Cerebellar nuclear complex (tissue), 1 donor: ENCODE measurements around the gene SLC16A1.
A peak's percentile ranks its signal among the peaks of the same experiment; 100 is the strongest.
"Not testable (repeated sequence)": the region's sequence is repeated elsewhere in the genome, so short reads cannot be mapped to it uniquely, and the experiment has no call there.

Source experiments
- DNase-seq, 2 experiments: peaks; one replicate each; lab custom pipeline; 2025; lab: John Stamatoyannopoulos, UW

The SLC16A1 gene

DNA sequence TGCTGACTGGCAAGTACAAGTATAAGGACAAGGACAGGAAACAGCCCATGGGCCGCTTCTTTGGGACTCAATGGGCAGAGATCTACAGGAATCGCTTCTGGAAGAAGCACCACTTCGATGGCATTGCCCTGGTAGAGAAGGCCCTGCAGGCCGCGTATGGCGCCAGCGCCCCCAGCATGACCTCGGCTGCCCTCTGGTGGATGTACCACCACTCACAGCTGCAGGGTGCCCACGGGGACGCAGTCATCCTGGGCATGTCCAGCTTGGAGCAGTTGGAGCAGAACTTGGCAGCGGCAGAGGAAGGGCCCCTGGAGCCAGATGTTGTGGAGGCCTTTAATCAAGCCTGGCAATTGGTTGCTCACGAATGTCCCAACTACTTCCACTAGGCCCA is 32.0 kb downstream of the SLC16A1 start:
- no peak for DNase-seq

DNA sequence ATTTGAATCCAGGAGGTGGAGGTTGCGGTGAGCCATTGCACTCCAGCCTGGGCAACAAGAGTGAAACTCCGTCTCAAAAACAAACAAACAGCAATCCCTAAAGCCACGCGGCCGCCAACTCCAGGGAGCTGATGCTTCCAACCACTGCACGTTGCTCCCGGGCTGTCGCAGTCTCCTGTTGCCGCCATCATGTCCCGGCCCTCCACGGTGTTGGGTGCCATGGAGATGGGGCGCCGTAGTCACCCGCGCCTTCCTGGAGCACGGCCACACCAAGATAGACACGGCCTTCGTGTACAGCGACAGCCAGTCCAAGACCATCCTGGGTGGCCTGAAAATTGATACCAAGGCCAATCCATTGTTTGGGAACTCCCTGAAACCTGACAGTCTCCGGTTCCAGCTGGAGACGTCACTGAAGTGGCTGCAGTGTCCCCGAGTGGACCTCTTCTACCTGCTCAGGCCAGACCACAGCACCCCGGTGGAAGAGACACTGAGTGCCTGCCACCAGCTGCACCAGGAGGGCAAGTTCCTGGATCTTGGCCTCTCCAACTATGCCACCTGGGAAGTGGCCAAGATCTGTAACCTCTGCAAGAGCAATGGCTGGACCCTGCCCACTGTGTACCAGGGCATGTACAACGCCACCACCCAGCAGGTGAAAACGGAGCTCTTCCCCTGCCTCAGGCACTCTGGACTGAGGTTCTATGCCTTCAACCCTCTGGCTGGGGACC is 32.6 kb downstream of the SLC16A1 start:
- no peak for DNase-seq

DNA sequence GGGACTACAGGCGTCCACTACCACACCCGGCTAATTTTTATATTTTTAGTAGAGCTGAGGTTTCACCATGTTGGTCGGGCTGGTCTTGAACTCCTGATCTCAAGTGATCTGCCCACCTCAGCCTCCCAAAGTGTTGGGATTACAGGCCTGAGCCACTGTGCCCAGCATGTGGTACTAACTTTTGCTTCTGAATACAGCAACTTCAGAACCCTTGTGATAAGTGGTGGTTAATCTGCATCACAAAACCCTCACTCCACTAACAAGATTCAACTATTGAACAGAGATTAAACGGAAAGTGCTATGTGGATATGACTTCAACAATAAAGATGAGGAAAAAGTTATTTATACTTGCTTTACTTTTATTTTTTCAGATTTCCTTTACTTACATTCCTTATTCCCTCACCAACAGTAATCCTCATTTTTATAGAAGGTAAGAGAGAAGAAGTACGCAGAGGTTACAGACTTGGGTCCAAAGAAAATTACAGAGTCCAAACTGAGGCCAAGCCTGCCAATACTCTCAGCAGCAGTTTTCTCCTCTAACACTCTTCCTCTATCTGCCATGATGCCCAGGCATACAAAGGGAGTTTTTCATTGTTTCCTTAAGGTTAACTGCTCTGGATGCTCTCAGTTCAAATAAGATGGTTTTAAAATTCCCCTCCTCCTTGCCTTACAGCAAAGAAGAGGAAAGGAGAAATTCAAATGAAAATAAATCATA is 44.3 kb downstream of the SLC16A1 start:
- DNase-seq, result no peak

DNA sequence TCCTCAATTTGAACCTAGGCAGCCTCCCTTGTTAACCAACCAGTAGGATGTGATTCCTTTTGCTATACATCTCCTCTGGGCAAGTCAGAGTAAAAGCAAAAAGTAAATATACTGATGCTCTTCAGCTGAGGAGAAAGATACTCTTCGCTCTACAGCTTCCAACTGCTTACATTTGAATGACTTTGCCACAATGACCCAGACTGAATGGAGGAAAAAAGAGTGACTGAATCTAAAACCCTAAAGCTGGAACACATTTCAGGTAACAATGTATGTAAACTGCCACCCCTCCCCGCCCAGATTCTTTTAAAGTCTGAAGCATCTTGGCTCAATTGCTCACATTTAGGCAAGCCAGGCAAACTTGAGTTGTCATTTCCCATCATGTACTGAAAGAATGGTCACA is 46.1 kb downstream of the SLC16A1 start:
- no peak for DNase-seq

DNA sequence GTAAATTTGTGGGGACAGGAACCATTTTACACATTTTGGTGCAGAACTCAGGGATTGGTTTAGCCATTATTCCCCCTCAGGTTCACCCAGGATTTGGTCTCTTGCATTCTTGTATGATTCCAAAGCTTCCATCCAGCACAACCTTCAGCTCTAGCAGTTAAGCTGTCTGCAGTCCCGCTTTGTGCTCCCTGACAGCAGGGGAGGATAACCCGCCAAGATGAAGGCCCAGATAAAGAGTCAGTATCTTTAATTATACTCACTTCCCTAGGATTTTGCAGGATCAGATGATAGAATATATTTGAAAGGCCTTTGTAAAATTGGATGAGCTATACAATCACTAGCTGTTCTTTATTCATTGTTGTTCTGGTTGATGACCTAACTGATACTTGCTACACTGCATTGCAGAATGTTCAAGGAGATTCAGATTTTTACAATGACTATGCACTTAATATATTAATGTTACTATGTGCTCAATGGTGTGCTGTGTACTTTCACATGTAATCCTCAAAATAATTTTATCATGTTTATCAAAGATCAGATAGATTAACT is 49.8 kb downstream of the SLC16A1 start:
- DNase-seq, result no peak

DNA sequence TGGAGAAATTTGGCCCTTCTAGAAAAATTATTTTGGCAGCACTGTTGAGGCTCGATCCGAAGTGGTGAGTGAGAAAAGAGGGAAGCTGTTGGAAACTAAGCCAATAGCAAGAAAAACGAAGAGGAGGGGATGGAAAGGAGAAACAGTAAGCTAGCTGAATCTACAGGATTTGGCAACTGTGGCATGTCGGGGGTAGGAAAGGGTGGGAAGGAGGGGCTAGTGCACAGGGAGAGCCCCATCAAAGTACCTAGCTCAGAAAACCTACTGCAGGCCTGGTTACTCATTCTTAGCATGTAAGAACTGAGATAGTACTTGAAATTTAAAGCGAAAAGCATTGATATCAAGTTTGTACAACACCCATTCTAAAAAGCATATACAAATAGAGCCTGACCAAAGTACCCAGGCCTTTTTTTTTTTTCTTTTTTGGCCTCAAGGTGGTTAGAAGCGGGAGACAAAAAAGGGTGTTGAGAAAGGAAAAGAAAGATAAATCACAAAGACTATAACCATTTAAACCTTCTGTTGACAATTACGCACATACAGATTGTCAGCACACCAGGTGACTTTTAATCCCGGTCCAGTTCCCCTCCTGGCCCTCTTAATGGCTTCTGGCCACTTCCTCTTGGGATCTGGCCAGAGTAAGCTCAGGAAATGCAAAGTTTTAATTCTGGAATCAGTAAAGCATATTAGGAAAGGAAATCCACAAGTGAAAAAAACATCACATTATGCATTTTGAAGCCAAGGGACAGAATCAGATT is 50.4 kb downstream of the SLC16A1 start:
- peak; percentile 23 to 84 for DNase-seq

DNA sequence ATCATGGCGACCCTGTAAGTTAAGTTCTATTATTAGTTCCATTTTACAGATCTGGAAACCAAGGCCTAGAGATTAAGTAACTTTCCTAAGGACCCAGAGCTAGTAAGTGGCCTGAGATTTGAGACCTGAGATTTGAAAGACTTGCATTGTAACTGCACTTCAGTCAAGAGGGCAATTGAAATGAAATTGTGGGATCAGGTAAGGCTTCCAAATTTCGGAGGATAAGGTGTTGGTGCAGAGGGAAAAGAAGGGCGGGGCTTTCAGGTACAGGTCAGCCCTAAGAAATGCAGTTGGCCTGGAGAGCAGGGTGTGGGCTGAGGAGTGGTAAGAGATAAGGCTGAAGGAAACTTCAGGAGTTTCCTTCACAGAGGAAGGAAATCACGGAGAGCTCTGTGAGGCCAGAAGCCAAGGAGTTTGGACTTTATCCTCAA is 51.1 kb downstream of the SLC16A1 start:
- no peak for DNase-seq

DNA sequence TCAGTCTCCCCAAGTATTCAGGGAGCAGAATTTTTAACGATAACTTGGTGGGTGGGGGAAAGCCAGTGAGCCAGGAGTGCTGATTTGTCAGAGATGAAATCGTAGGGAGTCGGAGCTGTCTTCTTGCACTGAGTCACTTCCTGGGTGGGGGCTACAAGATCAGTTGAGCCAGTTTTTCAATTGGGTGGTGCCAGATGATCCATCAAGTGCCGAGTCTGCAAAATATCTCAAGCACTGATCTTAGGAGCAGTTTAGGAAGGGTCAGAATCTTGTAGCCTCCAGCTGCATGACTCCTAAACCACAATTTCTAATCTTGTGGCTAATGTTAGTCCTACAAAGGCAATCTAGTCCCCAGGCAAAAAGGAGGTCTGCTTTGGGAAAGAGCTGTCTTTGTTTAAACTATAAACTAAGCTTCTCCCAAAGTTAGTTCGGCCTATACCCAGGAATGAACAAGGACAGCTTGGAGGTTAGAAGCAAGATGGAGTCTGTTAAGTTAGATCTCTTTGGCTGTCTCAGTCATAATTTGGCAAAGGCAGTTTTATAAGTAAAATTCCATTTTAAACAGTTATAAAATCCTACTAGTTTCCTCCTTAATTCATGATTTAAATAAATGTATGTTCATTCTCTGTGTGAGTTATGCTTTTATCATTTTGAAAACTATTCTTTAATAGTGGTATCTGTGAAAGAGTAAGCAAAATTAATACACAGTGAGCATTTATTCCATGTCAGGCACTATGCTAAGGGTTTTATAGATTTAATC is 51.7 kb downstream of the SLC16A1 start:
- no peak for DNase-seq

DNA sequence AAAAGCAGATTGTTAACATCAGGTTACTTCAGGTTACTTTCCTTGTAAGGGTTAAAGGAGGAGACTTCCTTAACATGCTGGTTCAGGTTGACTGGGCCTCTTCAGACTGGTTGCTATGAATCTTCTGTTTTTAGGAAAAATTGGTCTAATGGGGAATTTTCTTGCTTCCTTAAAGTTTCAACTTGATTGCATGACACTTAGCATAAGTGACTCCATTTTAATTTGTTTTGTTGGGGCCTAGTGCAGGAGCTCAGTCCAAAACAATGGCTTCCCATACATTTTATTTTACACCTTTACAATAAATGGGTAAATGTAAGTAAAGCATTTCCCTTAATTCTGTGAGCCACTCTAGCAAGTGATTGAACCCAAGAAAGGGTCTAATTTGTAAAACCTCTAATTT is 53.8 kb downstream of the SLC16A1 start:
- no peak for DNase-seq

DNA sequence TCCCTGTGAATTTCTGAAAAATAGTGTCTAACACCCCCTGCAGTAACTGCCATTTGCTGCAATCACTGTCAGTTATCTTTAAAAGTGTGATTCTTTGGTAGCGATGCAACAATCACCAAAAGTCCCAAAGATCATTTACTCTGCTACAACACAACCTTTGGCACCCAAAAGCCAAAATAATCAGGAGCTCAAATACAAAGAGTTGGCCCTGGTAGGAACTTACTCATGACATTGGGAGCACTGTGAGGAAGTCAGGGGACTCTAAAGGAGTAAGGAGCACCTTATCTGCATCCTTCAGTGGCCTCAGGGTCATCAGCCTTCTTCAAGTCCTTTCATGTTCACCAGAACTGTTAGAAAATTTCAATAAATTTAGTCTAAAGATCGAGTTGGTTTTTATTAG is 54.6 kb downstream of the SLC16A1 start:
- no peak for DNase-seq

DNA sequence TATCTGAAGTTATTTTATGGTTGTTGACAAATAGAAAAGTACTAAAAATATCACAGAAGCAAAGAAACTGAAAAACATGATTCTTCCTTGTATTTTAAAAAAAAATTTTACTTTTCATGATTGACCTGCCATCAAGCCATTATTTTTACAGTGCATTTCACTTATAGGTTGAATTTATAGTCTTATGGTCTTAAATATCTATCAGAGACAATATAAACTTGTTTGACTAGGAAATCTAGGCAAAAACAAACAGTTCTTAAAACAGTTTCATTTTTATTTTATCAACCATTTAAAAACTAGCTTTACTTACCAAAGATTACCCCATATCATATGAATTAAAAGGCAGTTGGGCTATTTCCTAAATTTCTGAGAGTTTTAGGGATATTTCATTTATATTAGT is 59.2 kb downstream of the SLC16A1 start:
- no peak for DNase-seq

DNA sequence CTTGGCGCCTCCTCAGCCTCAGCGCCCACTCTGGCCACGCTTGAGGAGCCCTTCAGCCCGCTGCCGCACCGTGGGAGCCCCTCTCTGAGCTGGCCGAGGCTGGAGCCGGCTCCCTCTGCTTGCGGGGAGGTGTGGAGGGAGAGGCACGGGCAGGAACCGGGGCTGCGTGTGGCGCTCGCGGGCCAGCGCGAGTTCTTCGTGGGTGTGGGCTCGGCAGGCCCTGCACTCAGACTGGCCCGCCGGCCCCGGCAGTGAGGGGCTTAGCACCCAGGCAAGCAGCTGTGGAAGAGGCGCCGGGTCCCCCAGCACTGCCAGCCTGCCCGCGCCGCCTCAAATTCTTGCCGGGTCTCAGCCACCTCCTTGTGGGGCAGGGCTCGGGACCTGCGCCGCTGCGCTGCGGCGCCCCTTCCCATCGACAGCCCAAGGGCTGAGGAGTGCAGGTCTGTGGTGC is 61.4 kb downstream of the SLC16A1 start:
- no peak for DNase-seq

DNA sequence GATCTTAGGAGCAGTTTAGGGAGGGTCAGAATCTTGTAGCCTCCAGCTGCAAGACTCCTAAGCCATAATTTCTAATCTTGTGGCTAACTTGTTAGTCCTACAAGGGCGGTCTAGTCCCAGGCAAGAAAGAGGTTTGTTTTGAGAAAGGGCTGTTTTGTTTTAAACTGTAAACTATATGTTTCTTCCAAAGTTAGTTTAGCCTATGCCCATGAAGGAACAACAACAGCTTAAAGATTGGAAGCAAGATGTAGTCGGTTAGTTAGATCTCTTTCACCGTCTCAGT is 62.0 kb downstream of the SLC16A1 start:
- DNase-seq, result no peak

DNA sequence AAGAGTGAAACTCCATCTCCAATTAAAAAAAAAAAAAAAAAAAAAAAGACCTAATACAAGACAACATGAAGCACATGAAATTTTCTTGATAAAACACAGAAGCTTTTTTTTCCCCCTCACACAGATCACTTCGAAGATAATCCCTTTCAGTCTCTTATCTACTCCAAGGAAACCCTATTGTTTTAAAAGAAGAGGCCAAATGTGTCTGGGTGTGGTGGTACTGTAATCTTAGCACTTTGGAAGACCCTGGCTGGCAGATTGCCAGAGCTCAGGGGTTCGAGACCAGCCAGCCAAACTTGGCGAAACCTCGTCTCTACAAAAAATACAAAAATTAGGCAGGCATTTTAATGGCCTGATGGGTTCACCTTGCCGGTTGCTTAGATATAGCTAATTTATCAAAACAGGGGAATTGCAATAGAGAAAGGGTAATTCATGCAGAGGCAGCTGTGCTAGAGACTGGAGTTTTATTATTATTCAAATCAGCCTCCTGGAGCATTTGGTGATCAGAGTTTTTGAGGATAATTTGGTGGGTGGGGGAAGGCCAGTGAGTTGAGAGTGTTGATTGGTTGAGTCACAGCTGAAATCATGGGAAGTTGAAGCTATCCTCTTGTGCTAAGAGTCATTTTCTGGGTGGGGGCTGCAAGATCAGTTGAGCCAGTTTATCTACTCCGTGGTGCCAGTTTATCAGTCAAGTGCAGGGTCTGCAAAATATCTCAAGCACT is 62.5 kb downstream of the SLC16A1 start:
- no peak for DNase-seq

DNA sequence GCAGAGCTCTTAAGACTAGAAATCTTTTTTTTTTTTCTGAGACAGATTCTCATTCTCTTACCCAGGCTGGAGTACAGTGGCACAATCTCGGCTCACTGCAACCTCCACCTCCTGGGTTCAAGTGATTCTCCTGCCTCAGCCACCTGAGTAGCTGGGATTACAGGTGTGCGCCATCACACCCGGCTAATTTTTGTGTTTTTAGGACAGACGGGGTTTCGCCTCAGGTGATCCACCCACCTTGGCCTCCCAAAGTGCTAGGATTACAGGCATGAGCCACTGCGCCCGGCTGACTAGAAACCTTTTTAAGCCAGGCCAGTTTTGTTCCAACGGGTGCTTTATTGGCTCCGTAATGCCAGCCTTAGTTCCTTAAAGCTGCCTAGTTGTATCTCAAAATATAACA is 66.1 kb downstream of the SLC16A1 start:
- not testable (repeated sequence) for DNase-seq

DNA sequence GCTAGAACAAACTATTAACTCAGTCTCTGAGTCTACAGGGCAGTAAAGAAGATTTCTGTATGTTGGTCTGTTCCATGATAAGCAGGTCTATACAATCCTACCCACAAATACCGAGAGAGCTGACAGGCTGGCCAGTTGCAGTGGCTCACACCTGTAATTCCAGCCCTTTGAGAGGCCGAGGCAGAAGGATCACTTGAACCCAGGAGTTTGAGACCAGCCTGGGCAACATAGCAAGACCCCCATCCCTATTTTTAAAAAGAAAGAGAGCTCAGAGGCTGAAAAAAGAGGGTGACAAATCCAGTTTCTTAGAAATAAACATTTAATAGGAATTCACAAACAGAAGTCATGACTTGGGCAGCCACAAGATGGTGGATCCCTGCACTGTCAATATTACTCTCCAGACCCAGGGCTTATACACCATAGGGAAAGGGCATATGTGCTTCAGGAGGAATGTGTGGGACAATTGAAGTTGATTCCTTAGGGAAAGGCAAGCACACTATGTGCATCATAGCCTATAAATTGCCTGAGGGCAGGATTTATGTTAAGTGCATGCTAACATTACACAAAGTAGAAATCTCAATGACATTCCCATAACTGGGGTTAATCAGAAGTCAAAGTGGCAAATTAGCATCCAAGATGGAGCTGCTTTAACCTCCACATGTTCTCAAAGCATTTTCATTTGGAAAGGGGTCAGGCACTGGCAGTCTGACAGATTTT is 66.8 kb downstream of the SLC16A1 start:
- DNase-seq, result no peak

DNA sequence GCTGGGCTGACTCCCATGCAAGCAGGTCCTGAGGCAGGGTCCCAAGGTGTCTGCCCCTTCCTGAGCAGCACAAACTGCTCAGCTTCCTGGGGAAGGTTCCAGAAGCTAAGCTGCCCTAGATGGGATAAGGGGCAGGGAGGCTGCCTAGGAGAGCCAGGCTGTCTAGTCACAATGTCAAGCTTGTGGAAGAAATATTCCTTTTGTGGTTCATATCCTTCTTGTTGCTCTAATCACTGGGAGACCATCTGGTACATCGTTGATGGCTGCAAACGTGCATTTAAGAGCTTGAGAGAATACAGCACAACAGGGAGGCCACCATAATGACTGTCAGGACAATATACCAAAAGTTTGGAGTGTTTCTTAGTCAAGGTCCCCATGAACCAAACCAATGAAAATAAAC is 67.4 kb downstream of the SLC16A1 start:
- DNase-seq, result no peak

DNA sequence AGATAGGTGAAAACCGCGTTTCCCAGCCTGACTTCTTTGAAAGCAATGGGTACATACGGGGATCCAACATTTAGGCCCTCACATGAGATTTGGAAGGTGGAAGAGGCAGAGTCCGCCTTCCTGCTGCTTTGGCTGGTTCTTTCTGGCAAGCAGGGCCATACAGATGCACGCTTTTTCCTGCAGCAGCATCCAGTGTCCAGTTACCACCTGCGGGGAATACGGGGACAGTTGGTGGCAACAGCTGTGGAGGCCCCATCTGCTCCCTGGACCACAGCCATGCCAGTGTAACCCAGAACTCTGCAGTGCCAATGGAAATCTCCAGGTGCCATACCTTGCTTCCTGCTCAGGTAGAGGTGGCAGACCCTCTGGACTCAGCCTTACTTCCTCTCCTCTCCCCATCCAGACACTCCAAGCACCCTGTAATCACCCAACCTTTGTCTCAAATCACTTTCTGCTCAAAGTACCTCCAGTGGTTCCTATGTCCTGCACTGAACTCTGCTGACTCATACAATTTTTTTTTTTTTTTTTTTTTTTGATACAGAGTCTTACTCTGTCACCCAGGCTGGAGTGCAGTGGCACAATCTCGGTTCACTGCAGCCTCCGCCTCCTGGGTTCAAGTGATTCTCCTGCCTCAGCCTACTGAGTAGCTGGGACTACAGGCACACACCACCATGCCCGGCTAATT is 68.3 kb downstream of the SLC16A1 start:
- no peak for DNase-seq

DNA sequence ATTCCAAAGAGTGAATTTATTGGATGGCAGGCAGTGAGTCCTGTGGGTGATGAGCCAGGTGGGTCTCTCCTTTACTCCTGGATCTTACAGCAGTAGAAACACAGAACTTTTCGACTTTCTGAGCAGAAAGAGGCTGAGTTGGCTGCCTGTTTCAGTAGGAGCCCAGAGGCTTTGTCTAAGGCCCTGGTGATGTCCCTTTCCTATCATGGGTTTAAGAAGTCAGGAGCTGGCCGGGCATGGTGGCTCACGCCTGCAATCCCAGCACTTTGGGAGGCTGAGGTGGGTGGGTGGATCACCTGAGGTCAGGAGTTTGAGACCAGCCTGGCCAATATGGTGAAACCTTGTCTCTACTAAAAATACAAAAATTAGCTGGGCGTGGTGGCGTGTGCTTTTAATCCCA is 71.0 kb downstream of the SLC16A1 start:
- not testable (repeated sequence) for DNase-seq

DNA sequence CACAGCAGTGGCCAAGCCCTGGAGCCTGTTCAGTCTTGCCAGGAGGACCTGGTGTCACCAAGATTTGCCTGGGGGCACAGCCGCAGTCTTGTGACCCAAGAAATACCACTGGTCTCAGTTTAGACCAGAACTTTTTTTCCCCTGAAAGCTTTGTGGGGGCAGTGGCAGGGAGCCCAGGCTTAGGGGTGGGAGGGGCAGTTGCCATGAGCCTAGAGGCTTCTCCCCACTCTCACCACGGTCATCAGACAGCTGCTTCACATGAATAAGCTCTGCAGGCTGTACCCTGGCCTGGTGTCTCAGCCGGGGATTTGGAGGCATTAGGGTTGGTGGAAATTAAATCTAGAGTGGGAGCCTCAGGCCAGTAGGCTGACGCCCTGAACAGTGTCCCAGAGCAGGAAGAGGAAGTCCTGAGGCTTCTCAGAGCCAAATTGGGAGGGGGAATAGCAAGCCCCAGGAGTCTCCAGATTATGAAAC is 73.7 kb downstream of the SLC16A1 start:
- no peak for DNase-seq
